Prostate gland (tissue), 2 donors: ENCODE results near the gene MPPED2. TPM values are rescaled to one million over a fixed set of nuclear protein-coding genes. Genes with fewer than 3 reads are reported as not detected.

ENCODE experiments used
- DNase-seq: peaks from one replicate; pipeline ENCODE4 v3.0.0-alpha.2; 2019; ENCODE audit warnings: low spot score
- H3K27ac ChIP-seq, 2 donors: fragments of 200-600 bp; sonication (generic); 2 replicates each; pipeline ENCODE4 v1.5.1; 2017 to 2019
- H3K27me3 ChIP-seq: fragments of 200-600 bp; sonication (generic); replicated peaks from 2 replicates; pipeline ENCODE4 v1.5.1; 2019; ENCODE audit not compliant: insufficient read depth
- H3K36me3 ChIP-seq, 2 donors: fragments of 200-600 bp; sonication (generic); 1 replicate in 1 of 2; 2 replicates in 1 of 2; pipeline versions ENCODE4 v1.5.1 to v1.8.1; 2017 to 2019
- H3K4me1 ChIP-seq: fragments of 200-600 bp; sonication (generic); replicated peaks from 2 replicates; pipeline ENCODE4 v1.5.1; 2019
- H3K4me3 ChIP-seq, 2 donors: fragments of 200-600 bp; sonication (generic); 2 replicates each; pipeline ENCODE4 v1.5.1; 2017 to 2019
- H3K9me3 ChIP-seq: fragments of 200-600 bp; sonication (generic); 2 replicates; pipeline ENCODE4 v1.5.1; 2017
- POLR2A ChIP-seq: fragments of 450-650 bp; IDR thresholded peaks from one replicate; pipeline ENCODE4 v1.6.1; 2016; ENCODE audit warnings: antibody characterized with exemption, mild to moderate bottlenecking
- POLR2AphosphoS5 ChIP-seq: sonication (generic); formaldehyde crosslinking; IDR thresholded peaks from one replicate; pipeline ENCODE4 v1.6.1; 2017; ENCODE audit warnings: antibody characterized with exemption
- WGBS: methylation state at CpG from one replicate; pipeline ENCODE4 v1.1.5; 2018; 5-methylcytosine and 5-hydroxymethylcytosine counted together
- intact Hi-C: fragments of 100-400 bp; cut with DNase I; formaldehyde crosslinking; loops from one replicate; pipeline ENCODE4 v1.14.2; 2022
- total RNA-seq, 2 donors: library from RNA; depleted of rRNA; stranded (reverse); fragments of >200 nt; gene quantifications; one replicate each; pipeline ENCODE4 v1.1.0, GENCODE V29; 2016
- TF ChIP-seq, protein P1 (sequence below), 4 experiments: fragments of 200-600 bp in 2 of 4; fragments of 450-650 bp in 2 of 4; sonication (generic) in 2 of 4; IDR thresholded peaks; 1 replicate in 3 of 4; 2 replicates in 1 of 4; pipeline ENCODE4 v1.5.1; 2016 to 2019; ENCODE audit warnings: antibody characterized with exemption in 4 of 4, mild to moderate bottlenecking in 2 of 4, moderate library complexity in 2 of 4

The MPPED2 gene
- total RNA-seq, 2 donors from 2014 or later: 28.4 to 34.9 TPM

DNA sequence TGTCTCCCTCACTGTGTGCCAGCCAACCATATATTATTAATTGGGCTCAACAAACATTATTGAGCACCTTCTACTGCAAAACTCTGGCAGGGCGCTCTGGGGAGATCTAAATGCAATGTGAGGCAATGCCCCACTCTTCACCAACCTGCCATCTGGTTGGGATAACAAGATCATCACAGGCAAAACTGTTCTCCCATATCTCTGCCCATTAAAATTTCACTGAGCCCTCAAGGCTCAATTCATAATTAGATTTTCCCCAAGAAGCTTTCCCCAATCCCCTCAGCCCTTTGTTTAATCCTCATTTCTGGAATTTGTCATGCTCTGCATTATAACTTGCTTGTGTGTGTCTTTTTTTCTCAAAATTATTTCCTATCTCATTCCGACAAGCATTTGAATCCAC lies 156.6 kb downstream of the MPPED2 start:
- WGBS: 90% methylated on average over 2 of the region's 2 CpGs
- Histone ChIP-seq H3K36me3 (no peaks in the 10 kb centered on the region), H3K27me3 (no peaks in the 10 kb centered on the region), H3K27ac (peak overlapping the region in 1 of 2 donors; percentile 5), H3K4me1 (peaks cover 7% of the 10 kb centered on the region), H3K4me3 (no peak overlapping the region), H3K9me3 (no peaks in the 10 kb centered on the region)
- intact Hi-C loops: no loop called here
- TF ChIP-seq POLR2AphosphoS5: no peak
- TF ChIP-seq, protein P1, sequence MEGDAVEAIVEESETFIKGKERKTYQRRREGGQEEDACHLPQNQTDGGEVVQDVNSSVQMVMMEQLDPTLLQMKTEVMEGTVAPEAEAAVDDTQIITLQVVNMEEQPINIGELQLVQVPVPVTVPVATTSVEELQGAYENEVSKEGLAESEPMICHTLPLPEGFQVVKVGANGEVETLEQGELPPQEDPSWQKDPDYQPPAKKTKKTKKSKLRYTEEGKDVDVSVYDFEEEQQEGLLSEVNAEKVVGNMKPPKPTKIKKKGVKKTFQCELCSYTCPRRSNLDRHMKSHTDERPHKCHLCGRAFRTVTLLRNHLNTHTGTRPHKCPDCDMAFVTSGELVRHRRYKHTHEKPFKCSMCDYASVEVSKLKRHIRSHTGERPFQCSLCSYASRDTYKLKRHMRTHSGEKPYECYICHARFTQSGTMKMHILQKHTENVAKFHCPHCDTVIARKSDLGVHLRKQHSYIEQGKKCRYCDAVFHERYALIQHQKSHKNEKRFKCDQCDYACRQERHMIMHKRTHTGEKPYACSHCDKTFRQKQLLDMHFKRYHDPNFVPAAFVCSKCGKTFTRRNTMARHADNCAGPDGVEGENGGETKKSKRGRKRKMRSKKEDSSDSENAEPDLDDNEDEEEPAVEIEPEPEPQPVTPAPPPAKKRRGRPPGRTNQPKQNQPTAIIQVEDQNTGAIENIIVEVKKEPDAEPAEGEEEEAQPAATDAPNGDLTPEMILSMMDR (IDR thresholded peaks at IDR 0.05): no peak
- TF ChIP-seq POLR2A: no peak
- no peak for DNase-seq

DNA sequence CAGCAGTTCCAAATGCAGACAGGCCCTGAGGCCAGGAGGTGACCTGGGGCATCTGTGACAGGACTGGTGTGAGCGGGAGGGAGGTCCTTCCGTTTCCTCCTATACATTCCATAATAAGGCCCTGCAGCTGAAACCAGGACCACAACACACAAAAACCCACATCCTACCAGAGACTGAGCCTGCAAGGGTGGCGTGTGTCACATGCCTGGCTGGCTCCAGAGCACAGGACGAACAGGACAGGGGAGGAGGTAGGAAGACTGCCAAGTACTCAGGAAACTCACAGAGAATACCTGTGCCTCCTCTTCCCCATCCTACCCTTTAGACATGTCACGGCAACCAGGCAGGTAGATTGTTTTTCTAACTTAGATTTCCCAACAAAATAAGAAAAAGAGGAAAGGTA lies 159.4 kb downstream of the MPPED2 start:
- Histone ChIP-seq H3K27ac (peak overlapping the region; percentile 65 to 76), H3K27me3 (no peaks in the 10 kb centered on the region), H3K4me1 (peaks cover 16% of the 10 kb centered on the region), H3K9me3 (no peaks in the 10 kb centered on the region), H3K36me3 (no peaks in the 10 kb centered on the region), H3K4me3 (no peak overlapping the region)
- TF ChIP-seq, protein P1 (IDR thresholded peaks at IDR 0.05): no peak
- TF ChIP-seq POLR2A (no peak), POLR2AphosphoS5 (peak; percentile 79)
- intact Hi-C loops: no loop called here
- DNase-seq: peak; percentile 81
- WGBS: 56% methylated on average over 5 of the region's 5 CpGs

DNA sequence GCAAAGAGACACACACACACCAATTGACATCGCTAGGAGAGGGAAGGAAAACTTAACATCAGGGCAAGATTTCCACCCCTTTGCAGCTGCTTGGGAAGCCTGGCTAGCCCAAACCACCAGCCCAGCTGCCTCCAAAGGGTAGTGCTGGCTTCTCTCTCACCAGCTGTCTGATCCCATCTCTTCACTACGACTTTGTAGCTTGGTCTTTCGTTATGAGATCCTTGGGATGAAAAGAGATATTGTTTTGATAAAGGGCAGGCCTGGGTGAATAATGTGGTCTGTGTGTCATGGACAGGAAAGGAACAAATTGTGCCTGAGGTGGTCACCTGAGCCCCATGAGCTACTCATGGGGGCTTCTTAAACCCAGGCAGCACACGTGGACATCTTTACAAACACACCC lies 161.3 kb downstream of the MPPED2 start:
- WGBS: 47% methylated on average over 4 of the region's 4 CpGs
- intact Hi-C loops: no loop called here
- peak overlapping the region; percentile 58 to 76 for H3K27ac ChIP-seq
- peaks cover 22% of the 10 kb centered on the region for H3K4me1 ChIP-seq
- no peak for DNase-seq
- TF ChIP-seq, protein P1 (IDR thresholded peaks at IDR 0.05): no peak
- TF ChIP-seq POLR2AphosphoS5 (no peak), POLR2A (no peak)
- no peaks in the 10 kb centered on the region for H3K27me3 ChIP-seq
- H3K36me3 ChIP-seq: no peaks in the 10 kb centered on the region
- no peaks in the 10 kb centered on the region for H3K9me3 ChIP-seq
- no peak overlapping the region for H3K4me3 ChIP-seq

DNA sequence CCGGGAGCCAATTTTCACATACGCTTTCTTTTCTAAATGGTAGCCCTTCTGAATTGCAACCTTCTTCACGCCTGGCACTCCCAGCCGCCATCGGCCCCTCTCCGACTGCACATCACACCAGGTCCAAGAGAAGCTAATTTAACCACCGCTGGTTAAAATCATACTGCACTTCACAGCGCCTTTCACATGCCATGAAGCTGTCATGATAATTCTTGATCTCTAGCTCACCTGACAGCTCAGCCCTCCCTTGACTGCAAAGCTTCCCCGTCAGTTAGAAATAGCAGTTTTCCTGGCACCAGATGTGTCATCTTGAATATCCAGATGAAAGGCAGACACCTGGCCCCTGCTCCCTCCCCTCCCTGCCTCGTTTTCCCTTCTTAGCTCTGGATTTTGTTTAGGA lies 161.8 kb downstream of the MPPED2 start:
- peaks cover 22% of the 10 kb centered on the region for H3K4me1 ChIP-seq

DNA sequence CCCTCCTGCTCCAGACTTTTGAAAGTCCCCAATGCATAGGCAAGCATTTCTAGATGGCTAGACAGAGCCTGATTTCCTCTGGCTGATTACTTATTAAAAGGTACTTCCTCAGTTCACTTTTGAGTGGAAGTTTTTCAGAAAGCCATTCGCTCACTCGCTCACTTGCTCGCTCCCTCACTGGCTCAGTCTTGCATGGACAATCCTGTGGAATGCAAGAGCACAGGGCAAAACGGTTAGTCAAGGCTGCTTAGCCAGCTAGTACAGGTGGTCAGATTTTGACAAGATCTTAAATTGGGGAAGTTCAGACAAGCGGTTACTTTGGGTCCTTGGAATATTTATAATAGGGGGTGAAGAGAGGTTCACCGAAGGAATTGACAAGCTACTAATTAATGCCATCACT lies 162.3 kb downstream of the MPPED2 start:
- intact Hi-C loops: no loop called here
- DNase-seq: no peak
- peaks cover 22% of the 10 kb centered on the region for H3K4me1 ChIP-seq
- no peaks in the 10 kb centered on the region for H3K27me3 ChIP-seq
- peak overlapping the region; percentile 58 to 76 for H3K27ac ChIP-seq
- H3K4me3 ChIP-seq: no peak overlapping the region
- H3K9me3 ChIP-seq: no peaks in the 10 kb centered on the region
- no peaks in the 10 kb centered on the region for H3K36me3 ChIP-seq
- 74% methylated on average over 6 of the region's 6 CpGs for WGBS
- TF ChIP-seq, protein P1 (IDR thresholded peaks at IDR 0.05): no peak
- TF ChIP-seq POLR2A (no peak), POLR2AphosphoS5 (no peak)

More for the DNA sequence above, 161.8 kb downstream of the MPPED2 start:
- TF ChIP-seq, protein P1 (IDR thresholded peaks at IDR 0.05): no peak
- TF ChIP-seq POLR2AphosphoS5 (no peak), POLR2A (no peak)
- H3K36me3 ChIP-seq: no peaks in the 10 kb centered on the region
- H3K27ac ChIP-seq: peak overlapping the region; percentile 58 to 76
- H3K27me3 ChIP-seq: no peaks in the 10 kb centered on the region
- intact Hi-C loops: no loop called here
- DNase-seq: no peak
- 61% methylated on average over 10 of the region's 10 CpGs for WGBS
- H3K9me3 ChIP-seq: no peaks in the 10 kb centered on the region
- no peak overlapping the region for H3K4me3 ChIP-seq
